H1 (cell line): ENCODE measurements around the gene WDR1. TPM values are rescaled to one million over a fixed set of nuclear protein-coding genes. Genes with fewer than 3 reads are reported as not detected.

ENCODE experiments used
- polyA plus RNA-seq, 7 experiments: library from polyadenylated mRNA; depleted of rRNA in 3 of 7; stranded (reverse) in 5 of 7; unstranded in 2 of 7; fragments of >200 nt in 5 of 7; fragments of 200-250 nt in 2 of 7; gene quantifications; 1 replicate in 5 of 7; 2 replicates in 1 of 7; 4 replicates in 1 of 7; pipeline versions ENCODE4 v1.2.1 to v1.2.3, GENCODE V29; 2011 to 2013; ENCODE audit warnings: missing spikeins in 2 of 7, mixed read lengths in 2 of 7
- total RNA-seq: library from RNA; stranded (reverse); fragmentation: NEBNext Ultra II Directional; extraction: Animal tissue kit (Norgen Biotek cat#: 25700); gene quantifications from 2 replicates; pipeline ENCODE4 v1.2.1, GENCODE V29; 2021
- TF ChIP-seq, protein P1 (sequence below), 3 experiments: IDR thresholded peaks; 1 replicate in 2 of 3; 2 replicates in 1 of 3; pipeline versions ENCODE4 v1.5.1 to v1.6.1; 2011; ENCODE audit warnings: low read length in 3 of 3, mild to moderate bottlenecking in 3 of 3, inconsistent platforms in 2 of 3, low read depth in 1 of 3, moderate library complexity in 1 of 3; ENCODE audit not compliant: insufficient read depth in 1 of 3; ENCODE audit errors: control extremely low read depth in 1 of 3

Gene WDR1
- total and polyA plus RNA-seq, 2 of the 8 experiments (the other 6 are each of a cell fraction or from before 2014, with no cell fraction given), result 315 to 377 TPM

DNA sequence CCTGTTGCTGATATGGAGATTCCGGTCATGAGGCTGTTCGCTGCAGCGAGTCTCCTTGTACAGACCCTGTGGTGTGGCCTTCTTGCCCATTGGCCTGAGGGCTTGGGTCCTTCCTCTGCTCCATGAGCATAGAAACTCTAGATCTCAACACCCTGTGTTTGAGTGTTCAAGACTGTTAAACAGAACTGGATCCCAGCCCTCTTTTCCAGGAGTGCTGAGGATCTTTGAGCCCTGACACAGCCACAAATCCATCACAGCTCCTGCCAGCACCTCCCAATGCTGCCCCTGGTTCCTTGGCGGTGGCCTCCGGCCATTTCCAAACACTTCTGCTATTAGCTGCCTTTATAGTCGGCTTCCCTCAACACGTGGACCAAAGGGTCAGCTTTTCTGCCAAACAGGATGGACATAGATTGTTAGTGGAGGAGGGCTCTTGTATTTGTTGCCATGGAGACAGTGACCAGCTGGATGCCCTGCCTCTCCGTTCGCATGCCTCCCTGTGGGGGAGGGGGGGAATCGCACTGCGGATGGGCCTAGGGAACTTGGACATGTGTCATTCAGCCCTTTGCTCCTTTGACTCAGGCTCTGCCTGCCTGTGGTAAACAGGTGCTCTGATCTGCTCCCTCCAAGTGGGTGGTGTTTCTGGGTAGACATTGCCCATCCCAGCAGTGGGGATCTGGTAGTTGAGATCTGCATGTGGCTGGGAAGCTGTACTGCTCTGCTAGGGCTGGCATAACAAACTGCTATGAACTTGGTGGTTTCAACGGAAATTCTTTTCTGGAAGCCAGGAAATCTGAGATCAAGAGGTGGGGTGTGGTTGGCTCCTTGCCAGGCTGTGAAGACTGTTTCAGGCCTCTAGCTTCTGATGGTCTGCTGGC, 6.9 kb upstream of the WDR1 start (continued):
- TF ChIP-seq, protein P1, sequence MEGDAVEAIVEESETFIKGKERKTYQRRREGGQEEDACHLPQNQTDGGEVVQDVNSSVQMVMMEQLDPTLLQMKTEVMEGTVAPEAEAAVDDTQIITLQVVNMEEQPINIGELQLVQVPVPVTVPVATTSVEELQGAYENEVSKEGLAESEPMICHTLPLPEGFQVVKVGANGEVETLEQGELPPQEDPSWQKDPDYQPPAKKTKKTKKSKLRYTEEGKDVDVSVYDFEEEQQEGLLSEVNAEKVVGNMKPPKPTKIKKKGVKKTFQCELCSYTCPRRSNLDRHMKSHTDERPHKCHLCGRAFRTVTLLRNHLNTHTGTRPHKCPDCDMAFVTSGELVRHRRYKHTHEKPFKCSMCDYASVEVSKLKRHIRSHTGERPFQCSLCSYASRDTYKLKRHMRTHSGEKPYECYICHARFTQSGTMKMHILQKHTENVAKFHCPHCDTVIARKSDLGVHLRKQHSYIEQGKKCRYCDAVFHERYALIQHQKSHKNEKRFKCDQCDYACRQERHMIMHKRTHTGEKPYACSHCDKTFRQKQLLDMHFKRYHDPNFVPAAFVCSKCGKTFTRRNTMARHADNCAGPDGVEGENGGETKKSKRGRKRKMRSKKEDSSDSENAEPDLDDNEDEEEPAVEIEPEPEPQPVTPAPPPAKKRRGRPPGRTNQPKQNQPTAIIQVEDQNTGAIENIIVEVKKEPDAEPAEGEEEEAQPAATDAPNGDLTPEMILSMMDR (IDR thresholded peaks at IDR 0.05; ENCODE audit: control extremely low read depth in 1 of 3, insufficient read depth in 1 of 3, low read depth in 1 of 3, low read length in 3 of 3), result no peak
